A549 treated with ZK216348 at 1 μM for 4 hours (cell line): ENCODE measurements around the gene P4HB. TPM values are rescaled to one million over a fixed set of nuclear protein-coding genes. Genes with fewer than 3 reads are reported as not detected.

ENCODE experiments used
- total RNA-seq: library from RNA; stranded (reverse); fragments of 200-300 nt; extraction: Qiagen RNA extraction; gene quantifications from 5 replicates; pipeline ENCODE4 v1.2.3, GENCODE V29; 2022; ENCODE audit warnings: low read depth

P4HB gene
- 698 to 774 TPM (median 714 TPM) in 5 replicates for total RNA-seq

DNA sequence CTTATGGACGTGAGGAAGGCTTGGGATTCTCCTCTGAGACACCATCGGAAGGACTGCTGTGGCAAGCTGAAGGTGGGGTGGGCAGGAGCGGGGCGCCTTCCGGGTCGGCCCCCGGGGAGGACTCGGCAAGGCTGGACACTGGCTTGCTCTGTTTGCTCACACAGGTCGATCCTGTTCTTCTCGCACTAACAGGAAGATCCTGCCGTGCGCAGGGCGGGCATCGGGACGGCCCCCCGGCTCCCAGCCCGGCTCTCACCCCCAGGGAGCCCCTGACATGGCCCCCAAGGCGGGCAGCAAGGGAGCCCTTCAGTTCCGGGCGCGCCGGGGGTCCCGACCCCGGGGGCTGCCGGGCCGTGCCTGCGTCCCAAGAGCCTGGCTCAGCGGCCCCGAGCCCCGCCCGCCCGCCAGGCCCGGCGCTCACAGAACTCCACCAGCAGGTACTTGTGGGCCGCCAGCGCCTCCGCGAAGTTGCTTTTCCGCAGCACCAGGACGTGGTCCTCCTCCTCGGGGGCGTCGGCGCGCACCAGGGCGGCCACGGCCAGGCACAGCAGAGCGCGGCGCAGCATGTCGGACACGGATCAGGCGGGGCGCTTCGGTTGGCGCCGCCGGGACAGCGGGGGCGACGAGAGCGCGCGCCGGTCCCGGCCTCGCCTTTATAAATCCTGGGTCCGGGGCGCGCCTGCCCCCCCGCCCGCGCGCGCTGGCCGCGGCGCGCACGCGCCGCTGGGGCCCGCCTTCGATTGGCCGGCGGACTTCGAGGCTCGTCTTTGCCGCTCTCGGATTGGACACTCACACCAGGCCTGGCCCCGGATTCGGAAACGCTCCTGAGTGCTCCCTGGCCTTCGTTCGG, at the start of gene P4HB:
TSS of gene P4HB (minus strand) at position 630 of the 850 bp plus-strand sequence. CDS start at position 566, 64 bp downstream.

DNA sequence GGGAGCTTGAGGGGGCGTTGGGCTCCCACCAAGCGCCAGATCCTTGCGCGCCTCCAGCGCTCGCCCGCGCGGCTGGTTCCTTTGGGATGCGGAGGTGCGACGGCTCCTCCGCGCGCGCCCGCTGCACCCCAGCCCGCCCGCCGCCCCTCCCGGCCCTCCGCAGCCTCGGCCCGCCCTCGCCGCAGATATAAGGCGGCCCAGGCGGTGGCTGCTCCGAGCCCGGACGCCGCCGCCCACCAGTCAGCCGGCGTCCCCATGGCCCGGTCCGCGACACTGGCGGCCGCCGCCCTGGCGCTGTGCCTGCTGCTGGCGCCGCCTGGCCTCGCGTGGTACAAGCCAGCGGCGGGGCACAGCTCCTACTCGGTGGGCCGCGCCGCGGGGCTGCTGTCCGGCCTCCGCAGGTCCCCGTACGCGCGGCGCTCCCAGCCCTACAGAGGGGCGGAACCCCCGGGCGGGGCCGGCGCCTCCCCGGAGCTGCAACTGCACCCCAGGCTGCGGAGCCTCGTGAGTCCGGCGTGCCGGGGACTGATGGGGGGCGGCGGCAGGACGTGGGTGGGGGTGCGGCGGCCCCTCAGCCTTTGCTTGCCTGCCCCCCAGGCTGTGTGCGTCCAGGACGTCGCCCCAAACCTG, 41.8 kb upstream of the P4HB start, which contains the start of gene NPB:
TSS of gene NPB (plus strand) at position 216 of the 630 bp plus-strand sequence. CDS start at position 256, 40 bp downstream.

DNA sequence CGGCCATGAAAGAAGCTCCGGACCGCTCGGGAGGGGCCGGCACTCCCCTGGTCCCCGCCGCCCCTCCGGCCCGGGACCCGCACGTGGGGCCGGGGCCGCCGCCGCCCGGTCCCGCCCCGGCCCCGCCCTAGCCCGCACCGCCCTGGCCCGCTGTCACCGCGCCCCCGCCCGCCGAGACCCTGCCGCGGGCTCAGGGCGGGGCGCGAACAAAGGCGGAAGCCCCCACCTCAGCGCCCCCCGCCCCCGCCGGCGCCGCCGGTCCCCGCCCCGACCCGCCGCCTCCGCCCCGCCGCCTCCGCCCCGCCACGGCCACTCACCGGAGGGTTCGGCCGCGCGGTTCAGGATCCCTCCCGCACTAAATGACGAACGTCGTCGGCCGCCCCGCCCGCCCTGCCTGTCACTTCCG, 10.6 kb upstream of the P4HB start, which contains the start of gene ARHGDIA:
TSS of gene ARHGDIA (minus strand) at position 357 of the 406 bp plus-strand sequence. CDS start 1,407 bp downstream, outside the sequence.

DNA sequence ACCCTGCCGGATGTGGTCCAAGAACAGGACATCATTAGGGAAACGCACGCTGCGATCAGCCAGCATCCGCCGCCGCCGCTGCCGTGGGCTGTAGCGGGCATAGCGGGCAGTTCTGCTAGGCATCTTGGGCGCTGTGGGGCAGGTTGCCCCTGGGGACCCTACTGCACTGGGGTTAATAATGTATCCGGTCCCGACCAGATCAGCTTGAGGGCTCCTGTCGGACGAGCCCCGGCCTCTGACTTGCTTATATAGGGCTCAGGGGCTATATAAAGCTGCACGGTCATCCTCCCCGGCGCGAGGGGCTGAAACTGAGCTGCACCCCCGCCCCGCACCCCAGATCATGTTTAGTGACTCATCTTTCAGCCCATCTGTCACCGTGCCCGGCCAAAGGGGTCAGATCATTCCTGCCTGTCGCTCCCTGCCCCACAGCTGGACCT, 25.5 kb downstream of the P4HB start, which contains the start of gene PPP1R27:
TSS of gene PPP1R27 (minus strand) at position 220 of the 437 bp plus-strand sequence. CDS start at position 123, 97 bp downstream.

DNA sequence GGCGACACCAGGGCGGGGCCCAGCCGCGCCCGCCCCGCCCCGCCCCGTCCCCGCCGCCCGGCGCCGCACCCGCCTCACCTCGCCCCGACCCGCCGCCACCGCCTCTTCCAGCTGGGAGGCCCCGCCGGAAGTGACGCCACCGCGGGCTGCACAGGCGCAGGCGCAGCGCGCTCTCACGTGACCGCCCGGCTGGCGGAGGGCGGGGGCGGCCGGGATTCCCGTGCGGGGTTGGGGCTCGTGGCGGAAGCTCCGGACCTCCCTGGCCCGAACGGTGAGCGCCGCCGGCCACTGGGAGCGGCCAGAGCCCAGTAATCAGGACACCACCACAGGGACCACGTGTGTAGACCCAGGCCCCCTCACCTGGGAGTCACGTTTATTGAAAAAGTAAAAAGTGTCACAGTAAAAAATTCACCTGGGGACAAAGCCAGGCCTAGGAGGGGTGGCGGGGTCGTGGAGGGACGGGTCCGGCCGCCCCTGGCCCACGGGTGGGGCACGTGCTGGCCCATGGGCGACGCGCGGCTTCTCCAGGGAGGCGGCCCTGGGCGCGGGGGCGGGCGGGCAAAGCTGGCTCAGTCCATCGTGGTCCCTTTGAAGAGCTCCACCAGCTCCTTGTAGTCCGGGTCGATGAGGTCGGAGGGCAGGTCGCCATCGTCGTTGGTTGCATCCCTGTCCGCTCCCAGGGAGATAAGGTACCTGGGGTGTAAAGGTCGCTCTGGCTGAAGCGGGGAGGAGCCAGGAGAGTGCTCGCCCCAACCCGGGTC, 27.0 kb downstream of the P4HB start, which contains the start of gene MCRIP1:
TSS of gene MCRIP1 (minus strand) at position 132 of the 761 bp plus-strand sequence. CDS start 8,785 bp downstream, outside the sequence.

DNA sequence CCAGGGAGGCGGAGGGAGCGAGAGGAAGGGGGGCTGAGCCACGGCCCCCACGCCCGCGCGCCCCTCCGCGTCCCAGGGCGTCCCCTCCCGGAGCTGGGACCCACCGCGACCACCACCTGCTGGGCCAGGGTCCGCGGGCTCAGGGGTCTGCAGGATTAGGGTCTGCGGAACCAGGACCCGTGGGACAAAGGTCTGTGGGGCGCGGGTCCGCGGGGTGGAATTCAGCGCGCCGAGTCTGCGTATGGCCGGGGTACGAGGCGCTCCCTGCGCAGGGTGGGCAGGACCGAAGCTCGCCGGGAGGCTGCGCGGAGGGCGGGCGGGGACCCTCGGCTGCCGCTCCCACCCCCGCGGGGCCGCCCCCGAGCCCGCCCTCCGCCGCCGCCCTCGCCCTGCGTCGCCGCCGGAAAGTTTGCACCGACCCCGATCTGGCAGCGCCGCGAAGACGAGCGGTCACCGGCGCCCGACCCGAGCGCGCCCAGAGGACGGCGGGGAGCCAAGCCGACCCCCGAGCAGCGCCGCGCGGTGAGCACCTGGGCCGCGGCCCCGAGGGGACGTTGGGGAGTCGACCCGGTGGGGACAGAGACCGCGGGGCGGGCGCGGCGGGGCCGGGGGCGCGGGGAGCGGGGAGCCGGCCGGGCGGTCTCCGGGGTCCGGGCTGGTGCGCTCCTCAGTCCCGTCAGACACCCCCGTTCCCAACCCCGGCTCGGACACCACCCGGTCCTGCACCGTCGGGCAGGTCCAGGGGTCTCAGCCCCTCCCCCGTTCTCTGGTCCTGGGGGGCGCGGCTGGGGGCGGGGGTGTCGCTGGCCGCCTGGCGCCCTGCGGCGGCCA, 56.4 kb downstream of the P4HB start, which contains the start of gene GCGR:
TSS of gene GCGR (plus strand) at position 423 of the 831 bp plus-strand sequence. CDS start 4,869 bp downstream, outside the sequence.

Other genes with a start within 250 kb of the P4HB start
- 80.3 to 105 TPM (median 101 TPM) in 5 replicates for gene NPLOC4, start 223.4 kb downstream of the P4HB start, total RNA-seq
- 2.5 to 6.8 TPM (median 4.7 TPM) in 5 replicates for gene TSPAN10, start 223.3 kb downstream of the P4HB start, total RNA-seq
- 1.1 to 3.6 TPM (median 1.8 TPM) in 5 replicates for gene PDE6G, start 204.0 kb downstream of the P4HB start, total RNA-seq
- gene OXLD1, start 193.9 kb downstream of the P4HB start, total RNA-seq: 21.5 to 68.1 TPM (median 60.6 TPM) in 5 replicates
- gene CCDC137, start 193.8 kb downstream of the P4HB start, total RNA-seq: 51.5 to 77.1 TPM (median 63.3 TPM) in 5 replicates
- 42.5 to 51.4 TPM (median 49.4 TPM) in 5 replicates for gene ARL16, start 176.7 kb downstream of the P4HB start, total RNA-seq
- 133 to 232 TPM (median 219 TPM) in 5 replicates for gene HGS, start 176.5 kb downstream of the P4HB start, total RNA-seq
- gene MRPL12, start 157.2 kb downstream of the P4HB start, total RNA-seq: 187 to 318 TPM (median 295 TPM) in 5 replicates
- 20.2 to 48.4 TPM (median 42.0 TPM) in 5 replicates for gene SLC25A10, start 148.3 kb downstream of the P4HB start, total RNA-seq
- gene GCGR, start 56.4 kb downstream of the P4HB start, total RNA-seq: 0.11 to 0.52 TPM (median 0.31 TPM) in 4 of 5 replicates, not detected in the other
- gene MCRIP1, start 27.2 kb downstream of the P4HB start, total RNA-seq: 70.3 to 110 TPM (median 93.6 TPM) in 5 replicates
- gene PPP1R27, start 25.5 kb downstream of the P4HB start, total RNA-seq: 0.15 TPM in 1 of 5 replicates, not detected in the others
- gene ARHGDIA, start 10.8 kb upstream of the P4HB start, total RNA-seq: 606 to 641 TPM (median 628 TPM) in 5 replicates
- 164 to 260 TPM (median 251 TPM) in 5 replicates for gene ALYREF, start 31.1 kb upstream of the P4HB start, total RNA-seq
- gene ANAPC11, start 31.2 kb upstream of the P4HB start, total RNA-seq: 168 to 294 TPM (median 269 TPM) in 5 replicates
- 0.44 to 0.65 TPM (median 0.58 TPM) in 4 of 5 replicates, not detected in the other for gene NPB, start 41.7 kb upstream of the P4HB start, total RNA-seq
- gene PCYT2, start 50.9 kb upstream of the P4HB start, total RNA-seq: 14.4 to 18.1 TPM (median 16.1 TPM) in 5 replicates
- gene SIRT7, start 57.6 kb upstream of the P4HB start, total RNA-seq: 26.8 to 48.2 TPM (median 44.3 TPM) in 5 replicates
- gene MAFG, start 67.2 kb upstream of the P4HB start, total RNA-seq: 23.8 to 45.5 TPM (median 38.0 TPM) in 5 replicates
- gene PYCR1, start 76.8 kb upstream of the P4HB start, total RNA-seq: 45.0 to 90.7 TPM (median 84.5 TPM) in 5 replicates
- gene MYADML2, start 86.7 kb upstream of the P4HB start, total RNA-seq: not detected in 5 replicates
- gene NOTUM, start 100.7 kb upstream of the P4HB start, total RNA-seq: 0.29 to 0.66 TPM (median 0.49 TPM) in 4 of 5 replicates, not detected in the other
- gene ASPSCR1, start 117.1 kb upstream of the P4HB start, total RNA-seq: 16.0 to 28.1 TPM (median 27.1 TPM) in 5 replicates
- 139 to 201 TPM (median 179 TPM) in 5 replicates for gene CENPX, start 162.3 kb upstream of the P4HB start, total RNA-seq
- gene LRRC45, start 162.8 kb upstream of the P4HB start, total RNA-seq: 8.8 to 17.9 TPM (median 15.3 TPM) in 5 replicates
- 21.9 to 40.8 TPM (median 38.8 TPM) in 5 replicates for gene RAC3, start 171.1 kb upstream of the P4HB start, total RNA-seq
- 57.4 to 102 TPM (median 94.1 TPM) in 5 replicates for gene DCXR, start 177.2 kb upstream of the P4HB start, total RNA-seq
- gene RFNG, start 191.3 kb upstream of the P4HB start, total RNA-seq: 13.5 to 28.2 TPM (median 22.6 TPM) in 5 replicates
- 77.3 to 147 TPM (median 138 TPM) in 5 replicates for gene GPS1, start 191.4 kb upstream of the P4HB start, total RNA-seq
- gene DUS1L, start 205.3 kb upstream of the P4HB start, total RNA-seq: 66.4 to 156 TPM (median 150 TPM) in 5 replicates
- 63.0 to 155 TPM (median 144 TPM) in 5 replicates for gene FASN, start 237.7 kb upstream of the P4HB start, total RNA-seq